Fibroblast of the conjunctiva (primary cell): ENCODE results near the gene SCD5.

Experiments
- DNase-seq: peaks from one replicate; pipeline ENCODE4 v3.0.0-alpha.2; 2010; ENCODE audit warnings: low read depth

The SCD5 gene

DNA sequence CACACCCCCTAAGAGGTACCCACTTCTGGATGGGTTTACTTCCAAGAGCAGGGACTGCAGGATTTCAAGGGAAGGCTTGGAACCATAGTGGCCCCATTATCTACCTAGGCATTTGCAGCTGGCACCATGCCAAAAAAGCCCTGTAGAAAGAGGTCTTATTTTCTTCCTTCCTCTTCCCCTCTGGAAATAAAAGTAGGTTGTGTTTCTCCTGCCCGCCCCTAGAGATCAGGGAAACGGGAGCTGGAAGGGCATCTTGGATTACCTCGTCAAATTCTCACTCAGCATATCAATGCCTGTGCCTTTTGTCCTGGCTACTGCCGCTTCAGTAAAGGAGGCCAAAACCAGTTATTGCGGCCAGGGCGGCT lies 1.6 kb downstream of the SCD5 start:
- DNase-seq = no peak

DNA sequence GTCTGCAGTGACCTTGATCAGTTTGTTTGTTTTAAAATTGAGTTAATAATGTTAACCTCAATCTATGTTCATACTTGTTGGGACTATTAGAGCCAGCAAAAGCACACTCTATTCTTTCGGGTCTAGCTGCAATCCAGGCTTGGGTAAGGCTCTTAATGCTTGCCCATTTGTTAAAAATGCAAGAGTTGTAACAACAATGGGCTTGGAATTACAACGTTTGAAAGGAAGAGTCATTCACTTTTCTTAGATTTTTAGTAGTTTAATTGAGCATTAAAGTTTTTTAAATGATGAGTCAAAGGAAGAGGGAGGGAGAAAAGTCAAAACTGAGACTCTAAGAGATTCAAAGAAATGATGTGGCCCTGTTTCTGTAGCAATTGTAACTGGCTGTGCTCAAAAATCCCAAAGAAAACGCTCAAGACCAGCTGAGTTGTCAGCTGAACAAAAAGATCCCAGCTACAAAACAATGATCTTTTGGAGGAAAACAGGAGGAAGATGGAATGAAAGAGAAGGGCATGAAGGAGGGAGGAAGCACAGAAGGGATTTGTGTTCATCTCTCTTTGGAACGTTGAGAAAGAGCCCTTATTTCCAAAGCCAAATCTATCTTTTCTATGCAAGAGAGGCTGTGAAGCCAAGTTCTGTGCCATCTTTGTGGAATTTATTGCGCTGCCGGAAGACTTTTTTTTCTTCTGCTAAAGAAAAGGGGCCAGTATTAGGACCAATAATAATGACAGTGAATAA lies 5.5 kb downstream of the SCD5 start:
- no peak for DNase-seq

DNA sequence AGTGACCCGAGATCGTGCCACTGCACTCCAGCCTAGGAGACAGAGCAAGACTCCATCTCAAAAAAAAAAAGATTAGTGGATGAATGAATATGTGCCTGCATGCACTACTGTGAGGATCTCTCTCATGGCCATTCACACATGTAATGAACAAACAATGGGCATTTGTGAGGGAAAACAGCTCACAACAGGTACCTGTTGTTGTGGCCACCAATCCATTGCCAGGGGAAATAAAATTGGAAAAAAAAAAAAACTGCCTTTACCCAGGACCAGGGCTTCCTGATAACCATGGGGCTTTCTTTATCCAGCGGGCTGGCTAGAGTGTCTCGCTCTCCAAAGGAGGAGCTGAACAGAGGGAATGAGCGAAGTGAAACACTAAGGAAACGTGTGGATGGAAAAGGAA lies 7.4 kb downstream of the SCD5 start:
- no peak for DNase-seq

DNA sequence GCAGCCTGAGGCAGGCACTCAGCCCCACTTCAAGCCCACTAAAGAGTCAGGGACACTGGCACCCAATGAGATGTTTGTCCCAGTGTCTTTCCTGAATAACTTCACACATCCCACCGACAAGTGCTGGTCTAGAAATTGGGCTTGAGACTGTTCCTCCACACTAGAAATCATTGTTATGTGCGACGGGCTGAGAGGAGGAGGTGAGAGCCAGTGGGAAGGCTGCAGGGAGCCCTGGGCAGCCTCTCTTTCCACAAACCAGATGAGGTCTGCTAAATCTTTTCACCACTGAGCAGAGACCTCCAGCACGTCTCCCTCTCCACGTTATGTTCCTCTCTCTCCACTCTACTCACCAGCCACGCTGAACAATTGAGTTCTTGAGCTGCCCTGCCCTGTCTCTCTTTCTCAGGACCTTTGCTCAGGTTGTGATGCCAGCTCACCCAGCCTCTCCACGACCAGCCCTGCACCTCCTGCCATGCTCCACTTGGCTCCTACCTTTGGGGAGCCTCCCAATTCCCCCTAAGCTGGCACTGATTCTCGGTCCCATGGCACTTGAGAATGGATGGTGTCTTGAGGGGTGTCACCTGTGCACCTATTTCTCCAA lies 8.4 kb downstream of the SCD5 start:
- no peak for DNase-seq

DNA sequence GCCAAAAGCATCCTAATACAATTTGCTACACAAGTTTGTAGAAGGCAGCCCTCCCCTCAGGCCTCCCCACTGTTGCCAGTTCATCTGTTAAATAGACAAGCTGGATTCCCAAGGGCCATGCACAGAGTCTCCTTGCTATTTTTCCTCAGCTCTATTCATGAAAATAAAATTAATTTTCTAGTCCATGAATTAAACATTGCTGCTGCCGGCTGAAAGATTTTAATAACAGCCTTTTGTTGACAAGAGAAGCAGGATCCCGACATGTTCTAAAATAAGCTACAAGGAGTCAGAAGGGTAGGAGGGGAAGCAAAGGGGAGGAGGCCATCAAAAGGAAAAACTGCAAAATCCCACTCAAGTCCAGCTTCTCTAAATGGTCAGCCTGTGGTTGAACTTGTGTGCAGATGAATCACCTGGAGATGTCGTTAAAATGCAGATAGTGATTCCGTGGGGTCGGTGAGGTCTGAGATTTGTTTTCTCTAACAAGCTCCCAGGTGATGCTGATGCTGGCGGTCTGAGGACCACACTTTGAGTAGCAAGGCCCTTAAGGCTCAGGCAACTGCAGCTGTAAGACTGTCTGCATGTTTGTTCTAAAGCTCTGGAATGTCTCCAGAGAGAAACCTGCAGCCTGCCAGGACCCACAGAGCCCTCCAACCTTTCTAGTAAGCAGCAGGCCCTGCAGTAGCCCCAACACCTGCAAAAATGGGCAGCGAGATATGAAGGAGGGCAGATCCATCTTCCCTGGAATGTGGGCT lies 9.4 kb downstream of the SCD5 start:
- no peak for DNase-seq

DNA sequence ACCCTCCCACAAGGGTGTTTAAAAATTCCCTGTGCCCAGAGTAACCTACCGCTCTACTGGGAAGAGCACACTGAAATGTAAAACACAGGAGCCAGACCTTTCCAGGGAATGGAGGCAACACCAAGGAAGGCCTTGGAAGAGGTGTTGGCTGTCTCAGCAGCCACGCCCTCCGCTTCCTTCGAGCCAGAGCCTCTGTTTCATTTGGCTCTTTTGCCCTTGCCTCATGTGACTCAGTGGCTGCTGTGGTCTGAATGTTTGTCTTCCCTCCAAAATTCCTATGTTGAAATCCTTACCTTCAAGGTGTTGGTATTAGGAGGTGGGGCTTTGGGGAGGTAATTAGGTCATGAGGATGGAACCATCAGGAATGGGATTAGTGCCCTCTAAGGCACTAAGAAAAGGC lies 11.3 kb downstream of the SCD5 start:
- DNase-seq = no peak

DNA sequence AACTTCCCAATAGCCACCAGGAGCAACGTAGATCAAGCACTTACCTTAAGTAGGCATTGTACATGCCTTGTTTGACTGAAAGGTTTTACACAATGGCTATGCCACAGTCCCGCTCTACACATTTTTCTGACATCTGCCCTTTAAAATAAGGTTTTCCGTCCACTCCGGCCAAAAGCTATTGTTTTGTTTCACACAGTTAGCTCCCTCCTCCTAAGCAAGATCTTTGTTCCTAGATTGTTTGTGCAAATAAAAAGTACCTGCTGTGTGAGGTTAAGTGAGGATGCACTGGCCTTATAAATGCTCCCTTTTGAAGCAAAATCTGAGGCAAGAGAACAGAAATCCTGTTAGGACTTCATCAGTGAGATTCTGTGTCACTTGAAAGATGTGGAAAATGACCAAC lies 11.8 kb downstream of the SCD5 start:
- DNase-seq = no peak

DNA sequence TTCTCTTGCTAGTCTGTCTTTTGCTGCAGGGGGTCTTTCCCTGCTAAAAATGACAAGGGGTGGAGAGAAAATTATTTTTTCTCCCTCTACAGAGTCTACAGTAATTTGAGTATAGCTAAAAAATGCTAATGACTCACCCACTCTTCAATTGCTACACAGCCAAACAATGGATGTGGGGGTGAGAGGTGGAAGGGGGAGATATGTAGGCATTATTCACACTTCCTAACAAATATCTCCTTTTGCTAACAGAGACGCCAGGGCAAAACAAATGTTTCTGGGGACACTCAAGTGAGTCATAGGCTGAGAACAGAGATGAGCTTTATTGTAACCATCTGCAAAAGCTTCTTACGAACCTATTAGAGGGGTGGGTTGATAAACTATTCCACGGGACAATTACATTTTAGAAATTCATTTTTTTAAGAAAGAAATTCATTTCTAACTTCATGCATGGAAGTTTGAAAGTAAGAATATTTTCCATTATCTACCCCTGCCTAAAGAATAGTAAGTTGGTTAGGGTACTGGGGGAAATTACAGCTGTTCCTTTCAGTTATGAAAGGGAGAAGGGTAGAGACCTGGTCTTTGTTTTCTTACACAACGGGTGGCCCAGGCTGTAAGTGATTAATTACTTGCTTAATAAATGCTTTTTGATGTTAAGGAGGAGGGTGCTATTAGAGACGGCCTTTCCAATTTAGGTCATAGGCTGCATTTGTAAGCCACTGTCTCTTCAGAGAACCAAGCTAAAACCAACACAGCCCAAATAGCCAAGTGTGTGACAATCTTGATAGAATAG lies 12.8 kb downstream of the SCD5 start:
- peak; percentile 63 for DNase-seq

DNA sequence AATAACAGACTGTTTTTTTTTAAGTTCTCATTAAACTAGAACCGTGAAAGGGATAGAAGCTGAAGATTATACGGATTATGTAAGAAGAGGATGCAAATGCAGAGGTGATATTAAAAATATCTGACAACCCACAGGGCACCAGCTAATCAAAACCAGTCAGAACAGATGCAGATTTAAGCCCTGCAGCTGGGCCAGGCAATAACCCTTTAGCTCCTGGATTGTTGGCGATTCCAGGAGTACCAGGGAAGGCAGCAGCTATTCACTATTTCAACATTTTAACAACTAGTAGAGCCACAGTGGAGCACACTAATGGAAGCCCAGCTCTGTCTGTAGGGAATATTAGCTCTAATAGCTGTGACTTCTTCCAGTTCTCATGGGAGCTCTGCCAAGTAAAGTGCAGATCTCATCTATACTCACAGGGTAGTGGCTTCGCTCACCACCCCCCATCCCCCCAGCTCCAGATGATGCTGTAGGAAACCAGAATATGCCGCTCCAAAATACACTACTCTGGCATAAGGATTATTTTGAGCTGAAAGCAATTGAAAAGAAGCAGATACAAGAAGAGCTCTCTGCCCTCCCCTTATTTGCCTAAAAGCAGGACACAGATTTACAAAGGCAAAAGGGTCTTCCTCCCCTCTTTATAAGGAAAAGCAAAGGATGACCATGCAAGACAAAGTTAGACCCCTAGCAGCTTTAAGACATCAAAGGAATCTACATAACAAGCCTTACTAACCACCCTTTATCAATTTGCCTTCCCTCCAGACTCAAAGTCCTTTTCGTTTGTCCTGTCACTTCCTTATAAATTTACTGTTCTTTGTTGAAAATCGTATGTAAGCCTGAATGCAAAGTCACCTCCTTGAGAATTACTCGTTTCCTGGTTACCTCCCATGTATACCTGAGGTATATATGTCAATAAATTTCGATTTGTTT lies 13.7 kb downstream of the SCD5 start:
- DNase-seq = no peak

DNA sequence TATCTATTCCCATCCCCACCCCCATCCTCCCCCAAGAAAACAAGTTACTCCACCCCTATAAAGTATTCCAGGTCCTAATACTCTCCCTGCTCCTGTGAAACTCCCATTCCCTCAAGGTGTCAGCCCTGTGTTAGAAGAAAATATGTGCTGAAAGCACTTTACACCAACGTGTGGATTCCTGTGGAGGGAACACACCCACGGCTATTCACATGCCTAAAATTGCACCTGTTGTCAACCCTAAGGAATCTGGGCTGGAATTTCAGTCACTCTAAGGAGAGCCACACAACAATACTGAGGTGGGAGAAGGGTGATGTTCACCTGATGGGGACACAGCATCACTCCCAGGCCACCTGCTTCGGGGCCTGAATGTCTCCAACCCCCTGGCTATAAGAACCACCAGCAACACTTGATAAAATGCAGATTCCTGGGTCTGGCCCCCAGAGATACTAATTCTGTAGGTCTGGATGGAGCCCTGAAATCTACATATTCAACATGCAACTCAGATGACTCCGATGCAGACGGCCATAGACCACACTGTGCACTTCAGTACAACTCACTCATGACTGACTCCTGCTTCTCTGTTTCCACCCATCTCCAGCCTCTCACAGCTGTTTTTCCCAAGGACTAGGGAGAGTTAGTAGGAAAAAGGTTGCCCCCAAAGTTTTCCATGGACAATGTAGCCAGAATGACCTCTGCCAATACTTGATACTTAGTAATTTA lies 15.8 kb downstream of the SCD5 start:
- DNase-seq = no peak

DNA sequence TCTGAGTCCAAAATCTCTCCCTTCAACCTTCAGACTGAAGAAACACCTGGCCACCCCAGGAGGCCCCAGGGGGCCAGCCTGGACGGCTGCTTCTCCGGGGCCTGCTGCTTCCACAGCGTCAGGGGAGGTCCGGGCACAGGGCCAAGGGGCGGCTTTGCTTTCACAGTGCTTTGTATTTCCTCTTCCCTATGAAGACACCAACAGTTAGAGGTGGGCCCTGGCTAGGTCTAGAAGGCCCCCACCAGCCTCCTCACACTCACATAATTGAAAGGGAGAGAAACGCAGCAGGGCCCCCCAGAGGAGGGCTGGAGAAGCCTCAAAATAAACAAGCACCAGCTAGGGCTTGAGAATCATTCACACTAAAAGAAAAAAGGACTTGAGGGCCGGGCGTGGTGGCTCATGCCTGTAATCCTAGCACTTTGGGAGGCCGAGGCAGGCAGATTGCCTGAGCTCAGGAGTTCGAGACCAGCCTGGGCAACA lies 17.8 kb downstream of the SCD5 start:
- DNase-seq = no peak

DNA sequence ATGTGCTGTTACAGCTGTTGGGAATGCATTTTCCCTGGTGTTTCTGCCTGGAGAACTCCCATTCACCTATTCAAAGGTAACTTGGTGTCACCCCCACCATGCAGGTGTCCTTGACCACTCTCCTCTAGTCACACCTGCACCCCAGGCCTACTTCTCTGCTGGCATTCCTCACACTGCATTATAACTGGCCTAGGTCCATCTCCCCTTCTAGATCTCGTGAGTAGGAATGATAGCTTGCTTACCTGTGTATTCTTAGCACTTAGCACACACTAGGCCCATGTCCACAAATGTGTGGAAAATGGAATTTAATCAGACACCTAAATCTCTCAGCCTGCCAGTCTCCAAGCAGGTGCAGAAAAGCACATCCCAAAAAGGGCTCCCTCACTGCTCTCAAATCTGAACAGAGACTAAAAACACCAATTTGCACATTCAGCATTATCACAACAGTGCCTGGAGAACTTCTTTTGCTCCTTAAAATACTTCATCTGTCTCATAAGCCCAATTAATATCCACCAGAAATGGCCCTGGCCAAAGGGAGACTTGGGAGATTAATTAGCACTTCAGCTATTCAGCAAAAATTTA lies 18.3 kb downstream of the SCD5 start:
- DNase-seq = no peak

DNA sequence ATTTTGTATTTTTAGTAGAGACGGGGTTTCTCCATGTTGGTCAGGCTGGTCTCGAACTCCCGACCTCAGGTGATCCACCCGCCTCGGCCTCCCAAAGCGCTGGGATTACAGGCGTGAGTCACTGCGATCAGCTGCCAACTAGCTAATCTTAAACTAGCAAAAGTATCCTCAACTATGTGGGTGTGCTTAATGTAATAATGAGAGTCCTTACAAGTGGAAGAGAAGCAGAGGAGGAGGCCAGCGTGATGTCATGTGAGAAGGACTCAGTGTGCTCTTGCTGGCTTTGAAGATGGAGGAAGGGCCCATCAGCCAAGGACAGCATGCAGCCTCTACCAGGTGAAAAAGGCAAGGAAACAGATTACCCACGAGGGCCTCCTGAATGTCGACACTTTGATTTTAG lies 19.6 kb downstream of the SCD5 start:
- no peak for DNase-seq

DNA sequence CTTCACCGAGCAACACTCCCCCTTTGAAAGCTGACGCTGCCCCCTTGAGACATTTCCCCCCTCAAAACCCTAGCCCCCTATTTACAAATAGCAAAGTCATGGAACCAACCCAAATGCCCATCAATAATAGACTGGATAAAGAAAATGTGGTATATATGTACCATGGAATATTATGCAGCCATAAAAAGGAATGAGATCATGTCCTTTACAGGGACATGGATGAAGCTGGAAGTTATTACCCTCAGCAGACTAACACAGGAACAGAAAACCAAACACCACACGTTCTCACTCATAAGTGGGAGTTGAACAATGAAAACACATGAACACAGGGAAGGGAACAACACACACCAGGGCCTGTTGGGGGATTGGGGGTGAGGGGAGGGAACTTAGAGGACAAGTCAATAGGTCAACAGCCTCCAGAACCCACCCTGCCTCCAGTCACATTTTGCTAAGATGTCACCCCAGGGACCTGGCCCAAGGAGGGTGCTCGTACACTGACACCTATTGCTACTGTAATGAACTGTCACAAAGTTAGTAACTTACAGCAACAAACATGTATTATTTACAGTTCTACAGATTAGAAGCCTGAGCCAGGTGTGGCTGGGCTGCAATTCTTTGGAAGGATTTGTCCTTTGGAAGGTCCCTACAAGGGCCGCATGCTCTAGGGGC lies 20.6 kb downstream of the SCD5 start:
- DNase-seq = no peak

DNA sequence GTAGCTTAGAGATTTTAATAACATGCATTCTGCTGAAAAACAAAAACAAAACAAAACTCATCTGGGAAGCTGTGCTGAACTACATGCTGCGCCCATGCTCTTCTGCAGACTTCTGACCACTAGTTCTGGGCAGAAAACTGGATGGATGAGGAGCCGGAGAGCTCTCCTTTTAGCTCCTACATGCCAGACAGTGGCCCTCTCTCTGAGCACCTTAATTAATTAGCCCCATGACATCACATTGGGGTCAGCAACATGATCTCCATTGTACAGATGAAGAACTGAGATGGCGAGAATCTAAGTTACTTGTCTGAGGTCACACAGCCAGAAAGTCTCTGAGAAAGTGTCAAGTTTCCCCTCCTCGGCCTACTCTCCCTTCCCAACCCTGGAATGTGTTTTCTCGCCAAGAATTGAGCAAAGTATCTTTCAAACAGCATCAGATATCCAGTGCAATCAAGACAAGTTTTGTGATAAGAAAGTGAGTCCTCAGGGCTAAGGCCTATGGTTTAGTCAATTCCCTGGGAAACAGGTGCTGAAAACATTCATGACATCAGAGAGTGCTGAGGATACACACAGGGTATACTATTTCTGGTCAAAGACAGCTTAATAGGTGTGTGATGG lies 21.6 kb downstream of the SCD5 start:
- no peak for DNase-seq

DNA sequence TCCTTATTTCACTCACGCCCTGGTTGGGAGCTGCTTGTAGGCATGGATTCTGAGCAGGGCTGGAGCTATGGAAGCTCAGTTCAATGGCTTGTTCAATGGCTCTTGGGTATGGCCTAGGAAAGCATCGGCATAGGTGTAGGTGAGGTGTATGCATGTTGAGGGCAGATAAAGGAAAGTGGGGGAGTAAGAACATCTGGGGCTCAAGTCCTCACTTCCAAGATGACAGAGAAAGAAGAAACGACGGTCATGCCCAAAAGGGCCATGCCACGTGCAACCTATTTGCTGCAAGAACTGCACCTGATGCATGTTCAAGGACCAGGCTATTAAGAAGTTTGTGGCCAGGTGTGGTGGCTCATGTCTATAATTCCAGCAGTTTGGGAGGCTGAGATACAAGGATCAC lies 23.4 kb downstream of the SCD5 start:
- no peak for DNase-seq

DNA sequence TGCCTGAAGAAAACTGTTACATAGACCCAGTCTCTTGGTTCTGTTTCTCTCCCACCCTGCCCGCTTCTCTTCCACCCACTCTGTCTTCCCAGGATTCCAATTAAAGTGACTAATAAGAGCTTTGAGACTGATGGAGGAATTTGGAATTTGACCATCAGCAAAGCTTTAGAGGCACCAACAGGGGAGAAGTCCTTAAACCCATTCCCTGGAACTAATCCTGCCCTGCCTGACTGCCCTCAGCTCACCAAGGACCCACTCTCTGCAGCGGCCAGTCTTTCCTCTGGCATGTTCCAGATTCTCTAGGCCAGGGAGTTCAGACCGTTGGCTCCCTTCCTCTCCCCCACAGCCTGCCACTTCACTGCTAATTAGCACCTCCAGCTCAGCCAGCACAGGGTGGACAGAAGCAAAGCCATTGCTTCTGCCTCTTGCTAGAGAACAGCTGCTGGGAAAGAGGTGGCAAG lies 23.9 kb downstream of the SCD5 start:
- DNase-seq = no peak

DNA sequence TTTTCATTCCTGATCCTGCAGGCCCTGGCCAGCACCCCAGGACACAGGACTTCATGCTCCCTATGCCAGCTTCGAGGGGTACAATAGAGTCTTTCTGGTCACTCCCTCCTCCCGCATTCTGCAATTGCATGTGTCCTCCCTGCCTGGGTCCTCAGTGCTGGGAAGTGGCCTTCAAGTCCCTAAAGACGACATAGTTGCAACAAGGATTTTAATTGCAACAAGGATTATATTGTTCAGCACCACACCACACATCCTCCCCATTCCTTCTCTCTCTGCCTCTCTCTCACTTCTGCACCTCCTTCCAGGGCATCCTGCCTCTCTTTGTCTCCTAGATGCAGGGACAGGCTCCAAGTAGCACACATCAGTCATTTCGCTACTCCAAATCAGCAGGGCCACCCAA lies 25.5 kb downstream of the SCD5 start:
- no peak for DNase-seq

DNA sequence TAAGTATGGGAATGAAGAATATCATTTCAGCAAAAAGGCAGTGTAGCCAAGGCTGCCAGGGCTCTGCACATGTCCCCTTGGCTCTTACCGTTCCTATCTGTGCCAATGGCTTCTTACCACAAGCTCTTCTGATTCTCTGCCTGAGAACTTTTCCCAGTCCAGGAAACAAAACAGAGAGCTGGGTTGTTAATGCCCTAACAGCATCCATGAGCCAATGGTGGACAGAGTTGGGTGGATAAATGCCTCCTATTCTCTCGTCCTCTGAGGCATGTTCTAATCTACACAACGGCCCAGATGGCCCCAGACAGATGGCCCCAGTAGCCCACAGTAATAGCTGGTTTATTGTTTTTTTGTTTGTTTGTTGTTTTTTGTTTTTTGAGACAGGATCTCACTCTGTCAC lies 28.0 kb downstream of the SCD5 start:
- no peak for DNase-seq
